AG04450 (cell line): ENCODE results near the gene NPFFR1. TPM values are rescaled to one million over a fixed set of nuclear protein-coding genes. Genes with fewer than 3 reads are reported as not detected.
A peak's percentile ranks its signal among the peaks of the same experiment; 100 is the strongest.

ENCODE experiments used
- CTCF ChIA-PET: fragments of 300-600, 350-600 bp; formaldehyde crosslinking; extraction: SDS; loops from one replicate; lab custom pipeline; 2022; ENCODE audit warnings: antibody characterized with exemption, inconsistent platforms; lab: Charles Lee
- POLR2A ChIA-PET: fragments of 350-600 bp; formaldehyde crosslinking; extraction: SDS; loops from one replicate; lab custom pipeline; 2021; ENCODE audit warnings: antibody characterized with exemption, inconsistent platforms; lab: Yijun Ruan, JAX
- DNase-seq: peaks from one replicate; pipeline ENCODE4 v3.0.0-alpha.2; 2011; ENCODE audit warnings: low read depth, low spot score
- H3K27ac ChIP-seq: one replicate; pipeline ENCODE4 v1.5.1; 2012; ENCODE audit warnings: low read depth, low read length, control low read depth
- H3K27me3 ChIP-seq: one replicate; pipeline ENCODE4 v1.6.0; 2012; ENCODE audit warnings: low read length; ENCODE audit not compliant: control insufficient read depth, insufficient read depth
- H3K4me3 ChIP-seq: 2 replicates; pipeline ENCODE4 v1.5.1; 2011; ENCODE audit warnings: mild to moderate bottlenecking, low read depth, low read length, control low read depth
- H3K9me3 ChIP-seq: 2 replicates; pipeline ENCODE4 v1.5.1; 2012; ENCODE audit warnings: low read length; ENCODE audit not compliant: control insufficient read depth, insufficient read depth
- polyA minus RNA-seq: library from RNA; depleted of rRNA, polyadenylated mRNA; stranded (reverse); fragments of >200 nt; gene quantifications from 2 replicates; pipeline ENCODE4 v1.2.3, GENCODE V29; 2011; rRNA and poly(A)+ RNA removed
- polyA plus RNA-seq: library from polyadenylated mRNA; depleted of rRNA; stranded (reverse); fragments of >200 nt; gene quantifications from 2 replicates; pipeline ENCODE4 v1.2.3, GENCODE V29; 2011; rRNA removed
- TF ChIP-seq, protein P1 (sequence below): IDR thresholded peaks from 2 replicates; pipeline ENCODE4 v1.5.1; 2011; ENCODE audit warnings: low read depth, low read length, control low read depth, inconsistent platforms

The NPFFR1 gene
- 0.01 TPM in 1 of 2 replicates, not detected in the other for polyA plus RNA-seq
- not detected in 2 replicates for polyA minus RNA-seq

DNA sequence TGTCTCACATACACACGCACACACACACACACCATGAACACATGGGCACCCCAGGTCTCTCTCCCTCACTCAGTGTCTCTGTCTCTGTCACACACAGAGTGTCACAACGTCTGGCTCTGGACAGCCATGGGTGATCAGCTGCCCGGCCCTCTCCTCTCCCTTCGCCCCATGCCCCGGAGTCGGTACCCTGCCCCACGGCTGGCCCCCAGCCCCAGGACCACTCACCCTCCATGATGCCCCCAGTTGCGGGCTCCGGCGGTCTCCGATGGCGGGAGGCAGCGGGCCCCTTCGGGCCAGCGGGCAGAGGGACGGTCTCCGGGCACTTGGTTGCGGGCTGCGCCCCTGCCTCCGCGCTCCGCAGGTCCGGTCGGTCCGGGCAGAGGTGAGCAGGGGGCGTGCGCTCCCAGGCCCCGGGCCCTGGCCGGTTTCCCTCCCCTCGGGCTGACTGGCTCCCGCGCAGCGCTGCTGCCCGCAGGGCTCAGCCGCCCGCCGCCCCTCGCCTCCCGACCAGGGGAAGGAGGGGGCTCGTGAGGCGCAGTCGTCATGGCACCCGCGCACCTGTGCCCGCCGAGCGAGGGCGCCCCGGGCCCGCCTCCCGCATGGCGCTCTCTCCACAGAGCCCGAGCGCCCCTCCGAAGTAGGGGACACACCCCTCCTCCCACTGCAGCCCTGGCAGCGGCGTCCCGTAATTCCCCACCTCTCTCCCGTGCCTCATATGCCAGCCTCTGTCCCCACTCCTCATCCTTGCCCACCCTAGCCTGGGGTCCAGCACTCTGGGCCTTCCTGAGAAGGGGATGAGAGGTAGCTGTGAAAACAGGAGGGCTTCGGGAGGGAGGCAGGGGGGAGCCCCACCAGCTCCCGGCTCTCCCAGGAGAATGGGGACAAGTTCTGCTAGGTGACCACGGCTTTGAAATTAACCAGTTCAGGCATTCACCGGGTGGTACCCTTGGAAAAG, at the start of gene NPFFR1:
NPFFR1 (minus strand) TSS at position 560 of the 955 bp plus-strand sequence; CDS start at position 232, 328 bp downstream.
- Histone ChIP-seq H3K27me3 (peaks cover 60% of the 10 kb centered on the region), H3K9me3 (no peaks in the 10 kb centered on the region; the same call in 1 of the 2 replicates), H3K27ac (no peak within 1 kb of the TSS), H3K4me3 (peak within 1 kb of the TSS; percentile 10; the same call in 1 of the 2 replicates)
- ChIA-PET CTCF (no interaction called here), POLR2A (no interaction called here)
- TF ChIP-seq, protein P1, sequence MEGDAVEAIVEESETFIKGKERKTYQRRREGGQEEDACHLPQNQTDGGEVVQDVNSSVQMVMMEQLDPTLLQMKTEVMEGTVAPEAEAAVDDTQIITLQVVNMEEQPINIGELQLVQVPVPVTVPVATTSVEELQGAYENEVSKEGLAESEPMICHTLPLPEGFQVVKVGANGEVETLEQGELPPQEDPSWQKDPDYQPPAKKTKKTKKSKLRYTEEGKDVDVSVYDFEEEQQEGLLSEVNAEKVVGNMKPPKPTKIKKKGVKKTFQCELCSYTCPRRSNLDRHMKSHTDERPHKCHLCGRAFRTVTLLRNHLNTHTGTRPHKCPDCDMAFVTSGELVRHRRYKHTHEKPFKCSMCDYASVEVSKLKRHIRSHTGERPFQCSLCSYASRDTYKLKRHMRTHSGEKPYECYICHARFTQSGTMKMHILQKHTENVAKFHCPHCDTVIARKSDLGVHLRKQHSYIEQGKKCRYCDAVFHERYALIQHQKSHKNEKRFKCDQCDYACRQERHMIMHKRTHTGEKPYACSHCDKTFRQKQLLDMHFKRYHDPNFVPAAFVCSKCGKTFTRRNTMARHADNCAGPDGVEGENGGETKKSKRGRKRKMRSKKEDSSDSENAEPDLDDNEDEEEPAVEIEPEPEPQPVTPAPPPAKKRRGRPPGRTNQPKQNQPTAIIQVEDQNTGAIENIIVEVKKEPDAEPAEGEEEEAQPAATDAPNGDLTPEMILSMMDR: no peak
- DNase-seq: no peak

DNA sequence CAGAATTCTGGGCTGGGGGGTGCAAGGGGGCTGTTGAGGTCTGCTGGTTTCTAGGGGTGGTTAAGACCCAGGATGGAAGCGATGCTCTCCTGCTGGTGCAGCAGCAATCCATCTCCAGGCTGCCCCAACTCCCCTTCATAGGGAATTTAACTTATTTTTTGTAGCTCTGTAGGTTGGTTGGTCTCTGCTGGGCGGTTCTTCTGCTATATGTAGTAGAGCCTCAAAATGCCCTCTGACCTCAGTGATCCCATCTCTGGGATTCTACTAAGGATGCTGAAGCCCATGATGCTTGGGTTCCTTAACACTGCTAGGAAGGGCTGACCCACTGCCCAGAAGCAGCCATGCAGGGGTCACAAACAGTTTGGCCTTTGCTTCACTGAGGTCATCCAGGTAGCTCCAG, 49.5 kb upstream of the NPFFR1 start:
- TF ChIP-seq, protein P1: no peak
- ChIA-PET POLR2A (no interaction called here), CTCF (no interaction called here)
- H3K27me3 ChIP-seq: peaks cover 3% of the 10 kb centered on the region
- no peak for DNase-seq
- H3K9me3 ChIP-seq: peaks cover 8% of the 10 kb centered on the region
- no peak overlapping the region for H3K27ac ChIP-seq
- no peak overlapping the region for H3K4me3 ChIP-seq

- Histone ChIP-seq H3K4me3 (no peak overlapping the region), H3K27ac (no peak overlapping the region), H3K27me3 (peaks cover 3% of the 10 kb centered on the region), H3K9me3 (peaks cover 8% of the 10 kb centered on the region)
- TF ChIP-seq, protein P1: peak; percentile 35
- CTCF ChIA-PET: interaction anchor here (1.3 kb wide), 1 partner anchor 33 kb away, joined by 5 read pairs; no protein-coding TSS in a partner anchor
- peak; percentile 80 for DNase-seq
- POLR2A ChIA-PET: no interaction called here
These were observed 47.9 kb upstream of the NPFFR1 start for GRCh38 chr10:70331486-70332268.

GRCh38 chr10:70331160-70331485, 47.3 kb upstream of the NPFFR1 start:
- DNase-seq: no peak
- peaks cover 8% of the 10 kb centered on the region for H3K9me3 ChIP-seq
- ChIA-PET POLR2A (no interaction called here), CTCF (interaction anchor here (1.3 kb wide), 1 partner anchor 33 kb away, joined by 5 read pairs; no protein-coding TSS in a partner anchor)
- H3K27me3 ChIP-seq: peaks cover 3% of the 10 kb centered on the region
- TF ChIP-seq, protein P1: no peak
- no peak overlapping the region for H3K27ac ChIP-seq
- no peak overlapping the region for H3K4me3 ChIP-seq
